Natural killer cell treated with Interleukin-12 subunit alpha and Interleukin-12 subunit beta and Interleukin-15 and Interleukin-18, amount 100 ng/mL, for 72 hours (primary cell): ENCODE results near the gene LMBR1. TPM values are rescaled to one million over a fixed set of nuclear protein-coding genes. Genes with fewer than 3 reads are reported as not detected.
"Not testable (repeated sequence)": the region's sequence is repeated elsewhere in the genome, so short reads cannot be mapped to it uniquely, and the experiment has no call there.

Experiments used
- ATAC-seq, 2 donors: fragments of 150-1000 bp; cut with Tn5 transposase in 1 of 2; sonication (Bioruptor Pico), chemical (Tn5 transposase) in 1 of 2; 2 replicates each; pipeline ENCODE4 v1.10.0; 2021
- DNase-seq: peaks from one replicate; pipeline ENCODE4 v3.0.0; 2022; ENCODE audit warnings: low spot score
- H3K27ac Mint-ChIP-seq, 2 donors: 1 replicate in 1 of 2; 2 replicates in 1 of 2; pipeline ENCODE4 v1.8.0; 2022; ENCODE audit warnings: mixed read lengths in 2 of 2, mild to moderate bottlenecking in 1 of 2, moderate library complexity in 1 of 2
- H3K27me3 Mint-ChIP-seq, 2 donors: 1 replicate in 1 of 2; 2 replicates in 1 of 2; pipeline ENCODE4 v1.8.0; 2022; ENCODE audit warnings: mixed read lengths in 2 of 2
- H3K36me3 Mint-ChIP-seq: one replicate; pipeline ENCODE4 v1.8.0; 2022; ENCODE audit warnings: mixed read lengths
- H3K4me1 Mint-ChIP-seq, 2 donors: 1 replicate in 1 of 2; 2 replicates in 1 of 2; pipeline ENCODE4 v1.8.0; 2022; ENCODE audit warnings: low read depth in 2 of 2, mixed read lengths in 2 of 2, mild to moderate bottlenecking in 1 of 2
- H3K4me3 Mint-ChIP-seq: one replicate; pipeline ENCODE4 v1.8.0; 2022; ENCODE audit warnings: mixed read lengths
- H3K9me3 Mint-ChIP-seq: 2 replicates; pipeline ENCODE4 v1.8.0; 2022; ENCODE audit warnings: mixed read lengths
- total RNA-seq, 2 donors: library from RNA; stranded (reverse); gene quantifications; one replicate each; pipeline ENCODE4 v1.2.3, GENCODE V29; 2022

LMBR1 gene
- total RNA-seq, 2 donors from 2014 or later, result 41.7 to 62.4 TPM

DNA sequence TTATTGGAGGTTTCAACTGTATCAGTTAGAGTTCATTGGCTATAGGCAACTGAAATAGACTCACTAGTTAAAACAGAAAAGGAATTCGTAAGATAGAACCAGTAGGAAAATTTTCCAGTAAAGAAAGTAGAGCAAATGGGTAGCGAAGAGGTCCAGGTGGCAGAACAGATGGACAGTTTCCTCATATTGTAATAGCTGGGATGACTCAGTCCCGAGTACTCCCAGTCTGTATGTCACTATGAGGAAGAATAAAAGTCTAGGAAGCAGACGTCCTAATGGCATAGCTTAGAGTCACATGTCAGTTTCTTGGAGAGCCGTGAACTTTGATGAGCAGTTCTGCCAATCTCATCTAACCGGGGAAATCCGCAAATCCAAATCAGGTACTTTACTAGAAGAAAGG lies 157.1 kb downstream of the LMBR1 start:
- Mint-ChIP-seq H3K4me1 (no peaks in the 10 kb centered on the region), H3K4me3 (no peak overlapping the region), H3K9me3 (peaks cover 2% of the 10 kb centered on the region), H3K27ac (no peak overlapping the region), H3K27me3 (no peaks in the 10 kb centered on the region), H3K36me3 (peaks cover 37% of the 10 kb centered on the region)
- no peak for ATAC-seq
- DNase-seq, result no peak

- no peak overlapping the region for H3K4me3 Mint-ChIP-seq
- H3K27ac Mint-ChIP-seq, result no peak overlapping the region
- no peaks in the 10 kb centered on the region for H3K27me3 Mint-ChIP-seq
- ATAC-seq (no peak), DNase-seq (no peak)
- H3K4me1 Mint-ChIP-seq, result no peaks in the 10 kb centered on the region
- H3K36me3 Mint-ChIP-seq, result peaks cover 35% of the 10 kb centered on the region
- peaks cover 2% of the 10 kb centered on the region for H3K9me3 Mint-ChIP-seq
These were observed 159.3 kb downstream of the LMBR1 start for GRCh38 chr7:156733638-156734037.

DNA sequence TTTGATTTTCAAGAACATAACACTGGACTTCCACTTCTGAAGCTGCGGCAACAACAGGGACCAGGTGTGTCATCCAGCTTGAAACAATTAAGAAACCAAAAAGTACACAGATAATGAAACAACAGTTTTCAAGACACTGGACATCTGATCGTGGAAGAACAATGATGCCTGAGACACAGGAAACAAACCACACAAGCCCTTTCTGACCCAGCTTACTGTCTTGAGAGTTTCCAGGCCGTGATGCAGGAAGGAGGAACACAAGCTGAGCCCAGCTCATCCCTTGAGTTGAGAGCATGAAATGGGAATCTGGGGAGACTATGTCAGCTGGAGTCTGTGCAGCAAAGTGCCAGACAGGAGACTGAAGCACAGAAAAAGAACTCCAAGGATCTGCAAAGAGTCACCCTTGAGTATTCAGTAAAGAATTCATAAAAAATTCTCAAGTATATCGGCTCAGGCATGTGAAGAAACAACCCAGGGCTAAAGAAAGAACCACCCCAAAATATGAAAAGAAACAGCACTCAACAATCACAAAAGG lies 160.8 kb downstream of the LMBR1 start:
- Mint-ChIP-seq H3K36me3 (peaks cover 29% of the 10 kb centered on the region), H3K9me3 (peaks cover 2% of the 10 kb centered on the region)

GRCh38 chr7:156731651-156732050 lies 161.3 kb downstream of the LMBR1 start:
- no peak for DNase-seq
- Mint-ChIP-seq H3K4me1 (no peaks in the 10 kb centered on the region), H3K4me3 (no peak overlapping the region), H3K27me3 (no peaks in the 10 kb centered on the region), H3K36me3 (peaks cover 24% of the 10 kb centered on the region), H3K9me3 (peaks cover 2% of the 10 kb centered on the region), H3K27ac (no peak overlapping the region)
- ATAC-seq, result no peak

More for the DNA sequence above, 160.8 kb downstream of the LMBR1 start:
- H3K27me3 Mint-ChIP-seq, result no peaks in the 10 kb centered on the region
- no peaks in the 10 kb centered on the region for H3K4me1 Mint-ChIP-seq
- ATAC-seq (no peak), DNase-seq (no peak)
- no peak overlapping the region for H3K4me3 Mint-ChIP-seq
- no peak overlapping the region for H3K27ac Mint-ChIP-seq

GRCh38 chr7:156725936-156726335 lies 167.0 kb downstream of the LMBR1 start:
- no peak overlapping the region for H3K27ac Mint-ChIP-seq

DNA sequence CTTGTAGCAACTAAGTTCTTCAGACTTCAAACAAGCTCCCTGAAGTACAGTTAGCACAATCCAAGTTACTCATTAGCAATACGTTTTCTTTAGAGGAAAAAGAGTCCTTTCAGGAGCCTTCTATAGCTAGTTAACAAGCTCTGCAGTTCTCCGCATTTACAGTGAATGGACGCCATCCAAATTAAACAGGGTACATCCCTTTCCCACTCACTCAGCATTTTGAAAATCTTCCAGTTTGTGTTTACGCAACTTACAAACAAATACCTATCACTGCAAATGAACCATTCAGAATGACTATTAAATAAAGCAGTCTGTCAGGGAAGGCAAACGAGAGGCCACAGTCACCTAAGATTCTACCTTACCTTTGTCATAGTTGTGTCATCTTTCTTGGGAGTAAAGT lies 167.9 kb downstream of the LMBR1 start:
- DNase-seq (no peak), ATAC-seq (no peak)
- Mint-ChIP-seq H3K4me3 (no peak overlapping the region), H3K27me3 (no peaks in the 10 kb centered on the region), H3K4me1 (no peaks in the 10 kb centered on the region), H3K9me3 (no peaks in the 10 kb centered on the region), H3K27ac (no peak overlapping the region), H3K36me3 (no peaks in the 10 kb centered on the region)

More at GRCh38 chr7:156725936-156726335, 167.0 kb downstream of the LMBR1 start:
- DNase-seq (no peak), ATAC-seq (no peak)
- no peaks in the 10 kb centered on the region for H3K9me3 Mint-ChIP-seq
- no peaks in the 10 kb centered on the region for H3K36me3 Mint-ChIP-seq
- no peaks in the 10 kb centered on the region for H3K27me3 Mint-ChIP-seq
- no peaks in the 10 kb centered on the region for H3K4me1 Mint-ChIP-seq
- no peak overlapping the region for H3K4me3 Mint-ChIP-seq

- no peak for DNase-seq
- no peaks in the 10 kb centered on the region for H3K9me3 Mint-ChIP-seq
- no peak overlapping the region for H3K4me3 Mint-ChIP-seq
- no peak overlapping the region for H3K27ac Mint-ChIP-seq
- peaks cover 0 to 2% of the 10 kb centered on the region in 2 donors for H3K4me1 Mint-ChIP-seq
- H3K36me3 Mint-ChIP-seq, result peaks cover 4% of the 10 kb centered on the region
- H3K27me3 Mint-ChIP-seq, result no peaks in the 10 kb centered on the region
- ATAC-seq, result no peak
These were observed 170.7 kb downstream of the LMBR1 start for GRCh38 chr7:156722043-156722826.

- Mint-ChIP-seq H3K4me1 (peaks cover 8 to 12% of the 10 kb centered on the region in 2 donors), H3K9me3 (peaks cover 8% of the 10 kb centered on the region), H3K4me3 (no peak overlapping the region), H3K27ac (no peak overlapping the region), H3K27me3 (no peaks in the 10 kb centered on the region), H3K36me3 (peaks cover 33% of the 10 kb centered on the region)
- ATAC-seq (no peak), DNase-seq (no peak)
These were observed 189.1 kb downstream of the LMBR1 start for GRCh38 chr7:156703773-156704482.

DNA sequence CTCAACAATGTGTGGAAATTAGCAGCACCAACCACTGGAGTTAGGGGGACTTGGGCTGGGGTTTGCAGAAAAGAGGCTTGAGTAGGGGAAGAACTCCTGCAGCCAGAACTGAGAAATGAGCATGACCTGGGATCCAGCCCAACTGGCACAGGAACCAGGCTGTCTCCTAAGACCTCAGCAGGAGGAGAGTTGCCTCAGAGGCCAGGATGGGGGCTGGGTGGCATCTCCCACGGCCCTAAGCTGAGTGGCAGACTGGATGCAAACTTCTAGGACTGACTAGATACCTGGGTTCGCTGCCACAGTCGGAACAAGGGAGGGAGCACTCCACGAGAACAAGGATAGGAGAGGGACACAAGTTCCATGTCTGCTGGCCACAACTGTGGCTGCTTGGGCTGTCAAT lies 189.8 kb downstream of the LMBR1 start:
- ATAC-seq, result no peak
- peaks cover 8% of the 10 kb centered on the region for H3K9me3 Mint-ChIP-seq
- H3K36me3 Mint-ChIP-seq, result peaks cover 37% of the 10 kb centered on the region
- no peak overlapping the region for H3K4me3 Mint-ChIP-seq
- no peaks in the 10 kb centered on the region for H3K27me3 Mint-ChIP-seq
- H3K27ac Mint-ChIP-seq, result no peak overlapping the region
- DNase-seq, result no peak
- H3K4me1 Mint-ChIP-seq, result peaks cover 8 to 12% of the 10 kb centered on the region in 2 donors

DNA sequence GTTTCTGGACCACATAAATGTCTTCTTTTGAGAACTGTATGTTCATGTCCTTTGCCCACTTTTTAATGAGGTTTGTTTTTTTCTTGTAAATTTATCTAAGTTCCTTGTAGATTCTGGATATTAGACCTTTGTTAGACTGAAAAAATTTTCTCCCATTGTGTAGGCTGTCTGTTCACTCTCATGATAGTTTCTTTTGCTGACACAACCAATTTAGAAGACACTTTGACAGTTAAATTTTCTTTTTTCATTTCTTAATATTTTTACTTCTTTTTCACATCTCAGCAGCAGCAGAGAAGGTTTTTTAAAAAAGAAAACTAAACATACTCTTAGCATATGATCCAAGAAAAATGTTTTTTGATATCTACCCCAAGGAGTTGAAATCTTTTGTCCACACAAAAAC lies 190.6 kb downstream of the LMBR1 start:
- no peak overlapping the region for H3K27ac Mint-ChIP-seq
- peaks cover 34% of the 10 kb centered on the region for H3K36me3 Mint-ChIP-seq
- peaks cover 8 to 12% of the 10 kb centered on the region in 2 donors for H3K4me1 Mint-ChIP-seq
- DNase-seq (no peak), ATAC-seq (no peak)
- H3K4me3 Mint-ChIP-seq, result no peak overlapping the region
- no peaks in the 10 kb centered on the region for H3K27me3 Mint-ChIP-seq
- peaks cover 8% of the 10 kb centered on the region for H3K9me3 Mint-ChIP-seq

DNA sequence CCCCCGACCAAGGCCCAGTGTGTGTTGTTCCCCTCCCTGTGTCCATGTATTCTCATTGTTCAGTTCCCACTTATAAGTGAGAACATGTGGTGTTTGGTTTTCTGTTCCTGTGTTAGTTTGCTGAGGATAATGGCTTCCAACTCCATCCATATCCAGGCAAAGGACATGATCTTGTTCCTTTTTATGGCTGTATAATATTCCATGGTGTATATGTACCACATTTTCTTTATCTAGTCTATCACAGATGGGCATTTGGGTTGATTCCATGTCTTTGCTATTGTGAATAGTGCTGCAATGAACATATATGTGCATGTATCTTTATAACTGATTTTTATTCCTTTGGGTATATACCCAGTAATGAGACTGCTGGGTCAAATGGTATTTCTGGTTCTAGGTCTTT lies 191.2 kb downstream of the LMBR1 start:
- H3K36me3 Mint-ChIP-seq, result peaks cover 32% of the 10 kb centered on the region
- peaks cover 8 to 12% of the 10 kb centered on the region in 2 donors for H3K4me1 Mint-ChIP-seq
- not testable (repeated sequence) for H3K27ac Mint-ChIP-seq, DNase-seq, H3K27me3 Mint-ChIP-seq, ATAC-seq, H3K4me3 Mint-ChIP-seq
- H3K9me3 Mint-ChIP-seq, result peaks cover 11% of the 10 kb centered on the region

- not testable (repeated sequence) for H3K27ac Mint-ChIP-seq, DNase-seq, H3K4me1 Mint-ChIP-seq, H3K27me3 Mint-ChIP-seq, ATAC-seq, H3K4me3 Mint-ChIP-seq
- peaks cover 14% of the 10 kb centered on the region for H3K9me3 Mint-ChIP-seq
- peaks cover 36% of the 10 kb centered on the region for H3K36me3 Mint-ChIP-seq
These were observed 194.5 kb downstream of the LMBR1 start for GRCh38 chr7:156698512-156698911.

DNA sequence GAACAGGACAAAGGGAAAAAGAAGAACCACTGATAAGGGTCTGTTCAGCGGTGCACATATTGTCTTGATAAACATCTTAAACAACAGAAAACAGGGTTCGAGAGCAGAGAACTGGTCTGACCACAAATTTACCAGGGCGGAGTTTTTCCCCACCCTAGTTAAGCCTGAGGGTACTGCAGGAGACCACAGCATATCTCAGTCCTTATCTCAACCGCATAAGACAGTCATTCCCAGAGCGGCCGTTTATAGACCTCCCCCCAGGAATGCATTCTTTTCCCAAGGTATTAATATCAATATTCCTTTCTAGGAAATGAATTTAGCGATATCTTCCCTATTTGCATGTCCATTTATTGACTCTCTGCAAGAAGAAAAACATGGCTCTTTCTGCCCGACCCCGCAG lies 195.7 kb downstream of the LMBR1 start:
- Mint-ChIP-seq H3K9me3 (peaks cover 14% of the 10 kb centered on the region), H3K36me3 (peaks cover 46% of the 10 kb centered on the region)
- not testable (repeated sequence) for DNase-seq, H3K27me3 Mint-ChIP-seq, H3K27ac Mint-ChIP-seq, ATAC-seq, H3K4me1 Mint-ChIP-seq, H3K4me3 Mint-ChIP-seq

DNA sequence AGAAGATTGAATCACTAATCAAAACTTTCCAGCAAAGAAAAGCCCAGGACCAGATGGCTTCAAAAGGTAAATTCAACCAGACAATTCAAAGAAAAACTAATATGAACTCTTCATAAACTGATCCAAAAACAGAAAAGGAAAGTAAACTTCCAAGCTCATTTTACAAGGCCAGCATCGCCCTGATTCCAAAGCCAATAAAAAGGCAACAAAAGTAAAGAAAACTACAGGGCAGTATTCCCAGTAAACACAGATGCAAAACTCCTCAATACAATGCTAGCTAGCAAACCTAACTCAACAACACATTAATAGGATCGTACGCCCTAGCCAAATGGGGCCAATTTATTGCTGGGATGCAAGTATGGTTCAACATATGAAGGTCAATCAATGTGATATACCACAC lies 199.4 kb downstream of the LMBR1 start:
- ATAC-seq, result no peak
- Mint-ChIP-seq H3K4me1 (peaks cover 0 to 3% of the 10 kb centered on the region in 2 donors), H3K9me3 (peaks cover 7% of the 10 kb centered on the region), H3K27me3 (no peaks in the 10 kb centered on the region), H3K36me3 (peaks cover 30% of the 10 kb centered on the region), H3K27ac (no peak overlapping the region), H3K4me3 (no peak overlapping the region)
- no peak for DNase-seq
